H9 (cell line): ENCODE data around the gene CD81. TPM values are rescaled to one million over a fixed set of nuclear protein-coding genes. Genes with fewer than 3 reads are reported as not detected.

ENCODE experiments used
- DNase-seq: peaks from one replicate; pipeline ENCODE4 v3.0.0-alpha.2; 2017
- H2AFZ ChIP-seq: one replicate; pipeline ENCODE4 v1.6.1; 2013; ENCODE audit warnings: mild to moderate bottlenecking, low read length, control low read depth, moderate library complexity
- H2AK5ac ChIP-seq: 2 replicates; pipeline ENCODE4 v1.6.1; 2013; ENCODE audit warnings: low read length, control low read depth, mixed read lengths; ENCODE audit not compliant: insufficient read length
- H2BK120ac ChIP-seq: one replicate; pipeline ENCODE4 v1.6.1; 2013; ENCODE audit warnings: low read depth, mild to moderate bottlenecking, low read length, control low read depth, inconsistent platforms; ENCODE audit not compliant: poor library complexity, severe bottlenecking
- H2BK12ac ChIP-seq: 2 replicates; pipeline ENCODE4 v1.6.1; 2013; ENCODE audit warnings: low read length, control low read depth, mixed read lengths, low read depth; ENCODE audit not compliant: insufficient read length
- H2BK15ac ChIP-seq: 2 replicates; pipeline ENCODE4 v1.6.1; 2013; ENCODE audit warnings: low read depth, low read length, control low read depth
- H2BK20ac ChIP-seq: one replicate; pipeline ENCODE4 v1.6.1; 2013; ENCODE audit warnings: low read depth, mild to moderate bottlenecking, low read length, control low read depth, inconsistent platforms; ENCODE audit not compliant: poor library complexity, severe bottlenecking
- H2BK5ac ChIP-seq: 2 replicates; pipeline ENCODE4 v1.6.1; 2013; ENCODE audit warnings: low read length, control low read depth, mixed read lengths; ENCODE audit not compliant: insufficient read length
- H3K14ac ChIP-seq: 2 replicates; pipeline ENCODE4 v1.6.1; 2013; ENCODE audit warnings: low read length, control low read depth; ENCODE audit not compliant: insufficient read depth
- H3K18ac ChIP-seq: 2 replicates; pipeline ENCODE4 v1.6.1; 2013; ENCODE audit warnings: low read depth, mild to moderate bottlenecking, mixed read lengths, low read length, control low read depth; ENCODE audit not compliant: insufficient read length
- H3K23ac ChIP-seq: 2 replicates; pipeline ENCODE4 v1.6.1; 2013; ENCODE audit warnings: low read length, control low read depth, mixed read lengths, low read depth; ENCODE audit not compliant: insufficient read length
- H3K23me2 ChIP-seq: 2 replicates; pipeline ENCODE4 v1.6.1; 2013; ENCODE audit warnings: low read depth, mild to moderate bottlenecking, mixed read lengths, low read length, control low read depth; ENCODE audit not compliant: insufficient read length, poor library complexity, severe bottlenecking
- H3K27ac ChIP-seq: 2 replicates; pipeline ENCODE4 v1.5.1; 2013; ENCODE audit warnings: low read length, control low read depth, mixed read lengths, low read depth; ENCODE audit not compliant: insufficient read length
- H3K27me3 ChIP-seq: 2 replicates; pipeline ENCODE4 v1.6.1; 2013; ENCODE audit warnings: low read length, control low read depth, inconsistent platforms; ENCODE audit not compliant: insufficient read depth
- H3K4ac ChIP-seq: 2 replicates; pipeline ENCODE4 v1.6.1; 2013; ENCODE audit warnings: low read depth, mild to moderate bottlenecking, control low read depth, inconsistent platforms, low read length, moderate library complexity
- H3K4me1 ChIP-seq: 2 replicates; pipeline ENCODE4 v1.6.1; 2013; ENCODE audit warnings: low read length, control low read depth, inconsistent platforms; ENCODE audit not compliant: insufficient read depth
- H3K4me2 ChIP-seq: 2 replicates; pipeline ENCODE4 v1.6.1; 2013; ENCODE audit warnings: low read length, control low read depth, mixed read lengths; ENCODE audit not compliant: insufficient read length, insufficient read depth
- H3K56ac ChIP-seq: 2 replicates; pipeline ENCODE4 v1.6.1; 2013; ENCODE audit warnings: low read depth, mild to moderate bottlenecking, mixed read lengths, low read length, control low read depth; ENCODE audit not compliant: insufficient read length
- H3K79me1 ChIP-seq: 2 replicates; pipeline ENCODE4 v1.6.1; 2013; ENCODE audit warnings: low read depth, mild to moderate bottlenecking, moderate library complexity, low read length, control low read depth, inconsistent platforms; ENCODE audit not compliant: insufficient read depth, poor library complexity, severe bottlenecking
- H3K79me2 ChIP-seq: 2 replicates; pipeline ENCODE4 v1.6.1; 2013; ENCODE audit warnings: low read length, control low read depth, inconsistent platforms; ENCODE audit not compliant: insufficient read depth
- H3K9ac ChIP-seq: 2 replicates; pipeline ENCODE4 v1.6.1; 2013; ENCODE audit warnings: low read length, control low read depth, mixed read lengths; ENCODE audit not compliant: insufficient read length; ENCODE audit errors: extremely low read depth
- H3K9me3 ChIP-seq: one replicate; pipeline ENCODE4 v1.6.1; 2013; ENCODE audit warnings: low read depth, low read length, inconsistent platforms; ENCODE audit not compliant: control insufficient read depth
- H3T11ph ChIP-seq: one replicate; pipeline ENCODE4 v1.6.1; 2013; ENCODE audit warnings: mild to moderate bottlenecking, low read length, control low read depth, inconsistent platforms
- H4K20me1 ChIP-seq: one replicate; pipeline ENCODE4 v1.6.1; 2013; ENCODE audit not compliant: control insufficient read depth, insufficient read length, insufficient read depth
- H4K5ac ChIP-seq: 2 replicates; pipeline ENCODE4 v1.6.1; 2013; ENCODE audit warnings: low read depth, mild to moderate bottlenecking, mixed read lengths, low read length, control low read depth; ENCODE audit not compliant: insufficient read length
- H4K8ac ChIP-seq: replicated peaks from 2 replicates; pipeline ENCODE4 v1.6.1; 2013; ENCODE audit warnings: low read length, control low read depth, mixed read lengths, low read depth; ENCODE audit not compliant: insufficient read length
- H4K91ac ChIP-seq: 2 replicates; pipeline ENCODE4 v1.6.1; 2013; ENCODE audit warnings: low read depth, mild to moderate bottlenecking, moderate library complexity, mixed read lengths, low read length, control low read depth; ENCODE audit not compliant: insufficient read length
- H3K27ac Mint-ChIP-seq, 3 experiments: 2 replicates in 2 of 3; 3 replicates in 1 of 3; pipeline ENCODE4 v1.8.0; 2020 to 2021; ENCODE audit warnings: mixed read lengths in 3 of 3, mild to moderate bottlenecking in 1 of 3, moderate library complexity in 1 of 3
- H3K27me3 Mint-ChIP-seq: 2 replicates; pipeline ENCODE4 v1.8.0; 2021; ENCODE audit warnings: low read depth, mild to moderate bottlenecking, moderate library complexity, mixed read lengths
- H3K36me3 Mint-ChIP-seq, 3 experiments: 2 replicates in 2 of 3; 3 replicates in 1 of 3; pipeline ENCODE4 v1.8.0; 2020 to 2021; ENCODE audit warnings: low read depth in 3 of 3, mixed read lengths in 3 of 3; ENCODE audit not compliant: insufficient read depth in 1 of 3
- H3K4me1 Mint-ChIP-seq, 2 experiments: 2 replicates each; pipeline ENCODE4 v1.8.0; 2020; ENCODE audit warnings: mixed read lengths in 2 of 2
- H3K4me3 Mint-ChIP-seq, 2 experiments: 2 replicates in 1 of 2; 3 replicates in 1 of 2; pipeline ENCODE4 v1.8.0; 2020 to 2021; ENCODE audit warnings: mild to moderate bottlenecking in 2 of 2, mixed read lengths in 2 of 2, moderate library complexity in 1 of 2
- H3K9me3 Mint-ChIP-seq, 2 experiments: 2 replicates in 1 of 2; 3 replicates in 1 of 2; pipeline ENCODE4 v1.8.0; 2020; ENCODE audit warnings: mild to moderate bottlenecking in 2 of 2, mixed read lengths in 2 of 2, moderate library complexity in 1 of 2
- WGBS: extraction: QIAGEN DNeasy Blood & Tissue Kit; methylation state at CpG from one replicate; pipeline ENCODE4 v1.1.7; 2013; ENCODE audit warnings: missing lambda C conversion rate, low lambda C conversion rate, mixed read lengths; ENCODE audit not compliant: insufficient read length; ENCODE audit errors: extremely low coverage; 5-methylcytosine and 5-hydroxymethylcytosine counted together
- total RNA-seq: library from RNA; stranded (reverse); gene quantifications from 2 replicates; pipeline ENCODE4 v1.2.1, GENCODE V29; 2021
- TF ChIP-seq, protein P1 (sequence below): fragments of 200-600 bp; sonication (generic); conservative IDR thresholded peaks from 3 replicates; pipeline ENCODE4 v1.8.0; 2021; ENCODE audit warnings: antibody characterized with exemption, mild to moderate bottlenecking

CD81 gene
- total RNA-seq, 1 experiment from 2014 or later, result 246 TPM

DNA sequence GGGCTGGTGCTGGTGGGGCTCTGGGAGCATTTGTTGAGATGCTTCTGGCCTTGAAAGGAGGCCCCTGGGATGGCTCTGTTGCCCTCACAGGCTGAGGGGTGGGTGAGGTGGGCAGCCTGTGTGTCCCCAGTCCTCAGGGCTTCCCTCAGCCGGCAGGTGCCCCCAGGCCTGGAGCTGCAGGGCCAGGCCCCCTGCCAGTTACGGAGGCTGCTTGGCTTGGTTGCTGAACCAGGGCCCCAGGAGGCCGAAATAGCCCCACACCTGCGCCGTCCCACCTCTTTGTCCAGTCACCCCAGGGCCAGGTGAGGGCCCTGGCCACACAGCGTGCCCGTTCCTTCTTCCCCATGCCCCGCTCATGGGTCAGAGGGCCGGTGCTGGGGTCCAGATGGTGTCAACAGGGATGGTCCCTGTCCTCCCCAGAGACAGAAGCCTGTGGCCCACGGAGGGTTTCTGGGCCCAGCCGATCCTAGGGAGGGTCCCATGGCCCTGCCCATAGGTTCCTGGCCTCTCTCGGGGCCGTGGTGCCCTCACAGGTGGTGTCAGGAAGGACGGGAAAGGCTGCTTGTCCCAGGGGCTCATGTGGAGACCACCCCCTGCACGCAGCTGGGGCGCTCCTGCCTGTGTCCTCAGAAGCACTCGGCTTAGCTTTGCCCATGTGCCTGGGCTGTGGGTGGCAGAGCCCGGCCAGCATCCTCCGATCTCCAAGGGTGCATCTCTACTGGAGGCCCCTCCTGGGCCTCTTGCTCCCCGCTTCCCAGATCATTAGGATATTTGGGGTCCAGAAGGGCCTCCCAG, 14.3 kb downstream of the CD81 start:
- Histone ChIP-seq H3K27ac (no peak overlapping the region), H2BK15ac (no peak overlapping the region), H3T11ph (no peak overlapping the region), H3K27me3 (no peaks in the 10 kb centered on the region), H3K9ac (no peak overlapping the region), H3K14ac (no peak overlapping the region), H3K79me2 (peaks cover 11% of the 10 kb centered on the region; the same call in 1 of the 2 replicates), H3K23me2 (no peaks in the 10 kb centered on the region), H4K91ac (no peak overlapping the region), H4K5ac (no peak overlapping the region), H3K23ac (no peak overlapping the region), H2BK120ac (no peak overlapping the region), H3K79me1 (peaks cover 8% of the 10 kb centered on the region), H4K20me1 (peaks cover 8% of the 10 kb centered on the region), H2BK12ac (no peak overlapping the region), H3K4ac (no peak overlapping the region), H2BK5ac (no peak overlapping the region), H3K9me3 (no peaks in the 10 kb centered on the region), H3K56ac (no peak overlapping the region), H2BK20ac (no peak overlapping the region), H3K18ac (no peak overlapping the region), H2AK5ac (no peak overlapping the region), H2AFZ (no peak overlapping the region), H3K4me2 (no peak overlapping the region), H3K4me1 (no peaks in the 10 kb centered on the region; the same call in 1 of the 2 replicates), H4K8ac (no peak overlapping the region)
- H3K36me3 Mint-ChIP-seq, result peaks cover 0 to 7% (median 5%) of the 10 kb centered on the region in 3 experiments; a peak in 5 of 7 replicates
- no peak overlapping the region for H3K27ac Mint-ChIP-seq
- H3K4me3 Mint-ChIP-seq, result no peak overlapping the region
- TF ChIP-seq, protein P1, sequence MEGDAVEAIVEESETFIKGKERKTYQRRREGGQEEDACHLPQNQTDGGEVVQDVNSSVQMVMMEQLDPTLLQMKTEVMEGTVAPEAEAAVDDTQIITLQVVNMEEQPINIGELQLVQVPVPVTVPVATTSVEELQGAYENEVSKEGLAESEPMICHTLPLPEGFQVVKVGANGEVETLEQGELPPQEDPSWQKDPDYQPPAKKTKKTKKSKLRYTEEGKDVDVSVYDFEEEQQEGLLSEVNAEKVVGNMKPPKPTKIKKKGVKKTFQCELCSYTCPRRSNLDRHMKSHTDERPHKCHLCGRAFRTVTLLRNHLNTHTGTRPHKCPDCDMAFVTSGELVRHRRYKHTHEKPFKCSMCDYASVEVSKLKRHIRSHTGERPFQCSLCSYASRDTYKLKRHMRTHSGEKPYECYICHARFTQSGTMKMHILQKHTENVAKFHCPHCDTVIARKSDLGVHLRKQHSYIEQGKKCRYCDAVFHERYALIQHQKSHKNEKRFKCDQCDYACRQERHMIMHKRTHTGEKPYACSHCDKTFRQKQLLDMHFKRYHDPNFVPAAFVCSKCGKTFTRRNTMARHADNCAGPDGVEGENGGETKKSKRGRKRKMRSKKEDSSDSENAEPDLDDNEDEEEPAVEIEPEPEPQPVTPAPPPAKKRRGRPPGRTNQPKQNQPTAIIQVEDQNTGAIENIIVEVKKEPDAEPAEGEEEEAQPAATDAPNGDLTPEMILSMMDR, result no peak
- no peaks in the 10 kb centered on the region for H3K9me3 Mint-ChIP-seq
- no CpG with 5 or more reads among the region's 20 CpGs for WGBS
- H3K4me1 Mint-ChIP-seq, result peaks cover 16 to 19% of the 10 kb centered on the region in 2 experiments
- no peaks in the 10 kb centered on the region for H3K27me3 Mint-ChIP-seq
- DNase-seq, result no peak
